Measurements from ENCODE around the gene KNG1.
"Not testable (repeated sequence)": the region's sequence is repeated elsewhere in the genome, so short reads cannot be mapped to it uniquely, and the experiment has no call there.

The KNG1 gene

GRCh38 chr3:186693843-186694242 lies 23.3 kb upstream of the KNG1 start:
- H3K27me3 ChIP-seq (ENCODE audit: low read depth) = peaks cover 9% of the 10 kb centered on the region; the same call in 1 of the 2 replicates
- DNase-seq (ENCODE audit: low spot score in 2 of 2) = no peak
- no peaks in the 10 kb centered on the region for H3K9me3 ChIP-seq
- no peaks in the 10 kb centered on the region for H3K4me1 ChIP-seq
- in situ Hi-C loops (cut with MboI; ENCODE audit: low sequenced_read_pairs) = no loop called here
- H3K36me3 ChIP-seq (replicated peaks) = no peaks in the 10 kb centered on the region
- no peak overlapping the region for H3K4me3 ChIP-seq

GRCh38 chr3:186694288-186695032 lies 22.7 kb upstream of the KNG1 start:
- no peak for DNase-seq (ENCODE audit: low spot score in 2 of 2)
- no peaks in the 10 kb centered on the region for H3K36me3 ChIP-seq (replicated peaks)
- in situ Hi-C loops (cut with MboI; ENCODE audit: low sequenced_read_pairs) = no loop called here
- H3K4me3 ChIP-seq = no peak overlapping the region
- H3K27me3 ChIP-seq (ENCODE audit: low read depth) = peaks cover 9% of the 10 kb centered on the region; the same call in 1 of the 2 replicates
- H3K4me1 ChIP-seq = no peaks in the 10 kb centered on the region
- no peaks in the 10 kb centered on the region for H3K9me3 ChIP-seq

GRCh38 chr3:186696522-186696921 lies 20.6 kb upstream of the KNG1 start:
- Histone ChIP-seq H3K4me1 (peaks cover 3% of the 10 kb centered on the region; the same call in 1 of the 2 replicates), H3K36me3 (replicated peaks) (no peaks in the 10 kb centered on the region), H3K4me3 (no peak overlapping the region), H3K9me3 (no peaks in the 10 kb centered on the region), H3K27me3 (ENCODE audit: low read depth) (peaks cover 4% of the 10 kb centered on the region; the same call in 1 of the 2 replicates)
- DNase-seq (ENCODE audit: low spot score in 2 of 2) = no peak
- in situ Hi-C loops (cut with MboI; ENCODE audit: low sequenced_read_pairs) = no loop called here

- H3K4me3 ChIP-seq = no peak overlapping the region
- in situ Hi-C loops (cut with MboI; ENCODE audit: low sequenced_read_pairs) = no loop called here
- H3K36me3 ChIP-seq (replicated peaks) = no peaks in the 10 kb centered on the region
- H3K4me1 ChIP-seq = peaks cover 7% of the 10 kb centered on the region
- DNase-seq (ENCODE audit: low spot score in 2 of 2) = no peak
- H3K27me3 ChIP-seq (ENCODE audit: low read depth) = 0 out of 2 replicates have a peak, but pooled peaks cover 2% of the 10 kb centered on the region
- H3K9me3 ChIP-seq = no peaks in the 10 kb centered on the region
These were observed 19.6 kb upstream of the KNG1 start for GRCh38 chr3:186697510-186697909.

- no peaks in the 10 kb centered on the region for H3K9me3 ChIP-seq
- H3K4me3 ChIP-seq = no peak overlapping the region
- DNase-seq (ENCODE audit: low spot score in 2 of 2) = no peak
- H3K36me3 ChIP-seq (replicated peaks) = no peaks in the 10 kb centered on the region
- H3K27me3 ChIP-seq (ENCODE audit: low read depth) = no peaks in the 10 kb centered on the region
- H3K4me1 ChIP-seq = peaks cover 12% of the 10 kb centered on the region
- in situ Hi-C loops (cut with MboI; ENCODE audit: low sequenced_read_pairs) = no loop called here
These were observed 16.9 kb upstream of the KNG1 start for GRCh38 chr3:186700267-186700666.

GRCh38 chr3:186702451-186702850 lies 14.7 kb upstream of the KNG1 start:
- peaks cover 12% of the 10 kb centered on the region for H3K4me1 ChIP-seq
- DNase-seq (ENCODE audit: low spot score in 2 of 2) = peak; percentile 55 to 75
- H3K9me3 ChIP-seq; H3K4me3 ChIP-seq; H3K36me3 ChIP-seq (replicated peaks); in situ Hi-C loops (cut with MboI; ENCODE audit: low sequenced_read_pairs); H3K27me3 ChIP-seq (ENCODE audit: low read depth): not testable (repeated sequence)

GRCh38 chr3:186705882-186706780 lies 11.0 kb upstream of the KNG1 start:
- in situ Hi-C loops (cut with MboI; ENCODE audit: low sequenced_read_pairs) = no loop called here
- peaks cover 12% of the 10 kb centered on the region for H3K4me1 ChIP-seq
- H3K4me3 ChIP-seq = no peak overlapping the region
- no peaks in the 10 kb centered on the region for H3K9me3 ChIP-seq
- DNase-seq (ENCODE audit: low spot score in 2 of 2) = no peak
- H3K27me3 ChIP-seq (ENCODE audit: low read depth) = no peaks in the 10 kb centered on the region
- H3K36me3 ChIP-seq (replicated peaks) = no peaks in the 10 kb centered on the region

- Histone ChIP-seq H3K9me3 (no peaks in the 10 kb centered on the region), H3K4me3 (no peak overlapping the region), H3K4me1 (no peaks in the 10 kb centered on the region), H3K36me3 (replicated peaks) (no peaks in the 10 kb centered on the region), H3K27me3 (ENCODE audit: low read depth) (no peaks in the 10 kb centered on the region)
- DNase-seq (ENCODE audit: low spot score in 2 of 2) = no peak
- in situ Hi-C loops (cut with MboI; ENCODE audit: low sequenced_read_pairs) = no loop called here
These were observed 8.0 kb upstream of the KNG1 start for GRCh38 chr3:186708983-186709679.

- H3K4me3 ChIP-seq = not testable (repeated sequence)
These were observed 6.5 kb upstream of the KNG1 start for GRCh38 chr3:186710694-186711093.

GRCh38 chr3:186713499-186713898 lies 3.7 kb upstream of the KNG1 start:
- DNase-seq (ENCODE audit: low spot score in 2 of 2) = no peak
- Histone ChIP-seq H3K4me3 (no peak overlapping the region), H3K4me1 (no peaks in the 10 kb centered on the region), H3K9me3 (no peaks in the 10 kb centered on the region), H3K27me3 (ENCODE audit: low read depth) (no peaks in the 10 kb centered on the region), H3K36me3 (replicated peaks) (no peaks in the 10 kb centered on the region)
- in situ Hi-C loops (cut with MboI; ENCODE audit: low sequenced_read_pairs) = no loop called here

More at GRCh38 chr3:186710694-186711093, 6.5 kb upstream of the KNG1 start:
- H3K4me1 ChIP-seq; H3K36me3 ChIP-seq (replicated peaks); H3K27me3 ChIP-seq (ENCODE audit: low read depth); H3K9me3 ChIP-seq; in situ Hi-C loops (cut with MboI; ENCODE audit: low sequenced_read_pairs); DNase-seq (ENCODE audit: low spot score in 2 of 2): not testable (repeated sequence)

GRCh38 chr3:186719945-186720739 lies 3.0 kb downstream of the KNG1 start:
- in situ Hi-C loops (cut with MboI; ENCODE audit: low sequenced_read_pairs) = no loop called here
- Histone ChIP-seq H3K4me3 (no peak overlapping the region), H3K36me3 (replicated peaks) (no peaks in the 10 kb centered on the region), H3K9me3 (no peaks in the 10 kb centered on the region), H3K4me1 (no peaks in the 10 kb centered on the region), H3K27me3 (ENCODE audit: low read depth) (no peaks in the 10 kb centered on the region)
- no peak for DNase-seq (ENCODE audit: low spot score in 2 of 2)

- peak in 1 of 2 experiments; percentile 16 for DNase-seq (ENCODE audit: low spot score in 2 of 2)
- H3K4me1 ChIP-seq = no peaks in the 10 kb centered on the region
- no peaks in the 10 kb centered on the region for H3K9me3 ChIP-seq
- H3K27me3 ChIP-seq (ENCODE audit: low read depth) = no peaks in the 10 kb centered on the region
- no peaks in the 10 kb centered on the region for H3K36me3 ChIP-seq (replicated peaks)
- in situ Hi-C loops (cut with MboI; ENCODE audit: low sequenced_read_pairs) = no loop called here
- no peak overlapping the region for H3K4me3 ChIP-seq
These were observed 5.3 kb downstream of the KNG1 start for GRCh38 chr3:186722457-186722856.

GRCh38 chr3:186724911-186725310 lies 7.8 kb downstream of the KNG1 start:
- no peaks in the 10 kb centered on the region for H3K36me3 ChIP-seq (replicated peaks)
- H3K4me1 ChIP-seq = no peaks in the 10 kb centered on the region
- in situ Hi-C loops (cut with MboI; ENCODE audit: low sequenced_read_pairs) = no loop called here
- no peaks in the 10 kb centered on the region for H3K9me3 ChIP-seq
- no peaks in the 10 kb centered on the region for H3K27me3 ChIP-seq (ENCODE audit: low read depth)
- no peak overlapping the region for H3K4me3 ChIP-seq
- DNase-seq (ENCODE audit: low spot score in 2 of 2) = peak in 1 of 2 experiments; percentile 10
